ENCODE results near the gene WBP1.

GRCh38 chr2:74471332-74472065 is 13.3 kb downstream of the WBP1 start:
- TF ChIP-seq CTCF (IDR thresholded peaks at IDR 0.05; ENCODE audit: low read length): no peak
- TF ChIP-seq EZH2 (IDR thresholded peaks at IDR 0.05; ENCODE audit: borderline replicate concordance, low read length): no peak

All from OCI-LY1 (cell line).